Caki2 (cell line): ENCODE results near the gene ERBB4. TPM values are rescaled to one million over a fixed set of nuclear protein-coding genes. Genes with fewer than 3 reads are reported as not detected.
"Not testable (repeated sequence)": the region's sequence is repeated elsewhere in the genome, so short reads cannot be mapped to it uniquely, and the experiment has no call there.

ENCODE experiments used
- DNase-seq: peaks from one replicate; pipeline ENCODE4 v3.0.0-alpha.2; 2015; ENCODE audit warnings: low read depth
- in situ Hi-C: cut with HindIII; loops from 2 replicates; pipeline ENCODE4 v1.10.0; 2016; ENCODE audit warnings: low sequenced_read_pairs, low pct_unique_long_range_greater_than_20kb, mixed read lengths
- total RNA-seq: library from RNA; depleted of rRNA; stranded (reverse); fragments of >200 nt; shearing (Covaris generic); gene quantifications from 2 replicates; pipeline ENCODE4 v1.2.3, GENCODE V29; 2014; ENCODE audit warnings: low replicate concordance

The ERBB4 gene
- total RNA-seq, 1 experiment from 2014 or later: 0.10 TPM

DNA sequence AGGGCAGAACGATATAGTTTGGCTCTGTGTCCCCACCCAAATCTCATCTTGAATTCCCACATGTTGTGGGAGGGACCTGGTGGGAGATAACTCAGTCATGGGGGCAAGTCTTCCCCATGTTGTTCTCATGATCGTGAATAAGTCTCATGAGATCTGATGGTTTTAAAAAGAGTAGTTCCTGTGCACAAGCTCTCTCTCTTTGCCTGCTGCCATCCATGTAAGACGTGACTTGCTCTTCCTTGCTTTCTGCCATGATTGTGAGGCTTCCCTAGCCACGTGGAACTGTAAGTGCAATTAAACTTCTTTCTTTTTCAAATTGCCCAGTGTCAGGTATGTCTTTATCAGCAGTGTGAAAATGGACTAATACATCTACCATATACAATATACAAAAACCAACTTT is 76.9 kb downstream of the ERBB4 start:
- in situ Hi-C loops, DNase-seq: not testable (repeated sequence)

DNA sequence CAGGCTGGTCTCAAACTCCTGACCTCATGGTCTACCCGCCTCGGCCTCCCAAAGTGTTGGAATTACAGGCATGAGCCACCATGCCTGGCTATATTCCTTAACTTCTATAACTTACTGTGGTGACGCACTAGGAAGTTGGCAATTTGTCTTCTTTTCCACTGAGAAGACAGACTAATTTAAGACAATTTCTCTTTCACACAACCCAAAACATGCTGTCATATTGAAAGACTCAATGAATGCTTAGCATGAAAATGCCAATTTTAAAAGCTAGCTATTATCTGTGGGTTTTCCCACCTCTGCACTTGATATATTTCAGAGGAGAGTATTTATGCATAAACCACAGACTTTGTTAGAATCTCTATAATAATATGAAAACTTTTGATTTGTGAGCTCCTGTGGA is 84.5 kb downstream of the ERBB4 start:
- in situ Hi-C loops: no loop called here
- DNase-seq: no peak

- DNase-seq: peak; percentile 86
- in situ Hi-C loops: no loop called here
Measured at GRCh38 chr2:212451786-212452231, 86.8 kb downstream of the ERBB4 start.

GRCh38 chr2:212448698-212449097 is 89.9 kb downstream of the ERBB4 start:
- no peak for DNase-seq

GRCh38 chr2:212441821-212442220 is 96.8 kb downstream of the ERBB4 start:
- DNase-seq: no peak
- in situ Hi-C loops: no loop called here

More at GRCh38 chr2:212448698-212449097, 89.9 kb downstream of the ERBB4 start:
- in situ Hi-C loops: no loop called here

- in situ Hi-C loops: no loop called here
Measured at GRCh38 chr2:212441141-212441540, 97.5 kb downstream of the ERBB4 start.

DNA sequence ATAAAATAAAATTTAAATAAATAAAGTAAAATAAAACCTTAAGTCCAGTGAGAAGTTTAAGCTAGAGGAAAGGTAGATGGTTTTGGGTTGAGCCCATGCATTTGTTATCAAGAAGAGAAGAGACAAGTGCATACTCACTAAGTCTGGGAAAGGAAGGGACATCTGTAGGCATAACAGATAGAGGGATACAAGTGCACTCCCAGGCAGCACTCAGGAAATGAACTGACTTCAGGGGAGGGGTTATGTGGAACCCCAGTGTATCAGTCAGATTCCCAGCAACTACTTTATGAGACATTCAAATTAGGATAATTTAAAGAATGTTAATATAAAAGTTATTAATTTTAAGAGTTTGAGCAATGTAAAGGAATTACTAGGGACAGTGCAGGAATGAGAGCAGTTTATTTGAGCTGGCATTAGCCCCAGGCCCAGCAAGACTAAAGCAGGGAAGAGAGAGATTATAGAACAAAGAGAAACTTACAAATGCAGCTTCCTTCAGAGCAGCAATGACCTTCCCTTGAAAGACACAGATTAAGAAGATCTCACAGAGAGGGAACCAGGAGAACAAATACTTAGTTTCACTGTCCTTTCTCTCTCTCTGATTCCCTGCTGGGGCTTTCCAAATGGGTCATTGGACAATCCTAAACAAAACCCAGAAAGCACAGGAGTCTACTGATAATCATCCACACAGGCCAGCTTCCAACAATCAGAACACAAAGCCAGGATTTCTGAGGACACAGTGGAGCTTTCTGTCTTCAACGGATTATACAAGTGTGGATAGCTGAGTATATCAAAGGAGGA is 109.7 kb downstream of the ERBB4 start:
- in situ Hi-C loops: no loop called here
- no peak for DNase-seq

More at GRCh38 chr2:212441141-212441540, 97.5 kb downstream of the ERBB4 start:
- DNase-seq: no peak

- no peak for DNase-seq
- in situ Hi-C loops: no loop called here
Measured at GRCh38 chr2:212427638-212428037, 111.0 kb downstream of the ERBB4 start.

- DNase-seq: no peak
- in situ Hi-C loops: no loop called here
Measured at GRCh38 chr2:212426637-212427412, 111.8 kb downstream of the ERBB4 start.

DNA sequence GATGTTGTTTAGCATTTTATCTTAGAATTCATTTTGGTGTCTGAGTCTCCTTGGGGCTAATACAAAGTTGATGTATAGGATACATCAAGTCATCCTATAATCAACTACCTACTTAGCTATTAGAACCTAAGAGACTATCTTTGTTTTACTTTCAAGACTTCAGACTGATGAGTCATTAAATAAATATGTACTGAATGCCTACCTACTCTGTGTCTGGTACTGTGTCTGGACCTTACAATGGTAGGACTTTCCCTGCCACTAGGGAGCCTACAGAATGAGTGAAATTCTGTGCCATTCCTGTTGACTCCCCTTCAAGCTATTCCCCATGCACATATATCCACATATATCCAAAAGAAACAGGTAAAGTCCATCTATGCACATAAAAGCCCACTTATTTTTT is 114.5 kb downstream of the ERBB4 start:
- in situ Hi-C loops: no loop called here
- peak; percentile 5 for DNase-seq

GRCh38 chr2:212423089-212423488 is 115.5 kb downstream of the ERBB4 start:
- in situ Hi-C loops: no loop called here
- DNase-seq: no peak

DNA sequence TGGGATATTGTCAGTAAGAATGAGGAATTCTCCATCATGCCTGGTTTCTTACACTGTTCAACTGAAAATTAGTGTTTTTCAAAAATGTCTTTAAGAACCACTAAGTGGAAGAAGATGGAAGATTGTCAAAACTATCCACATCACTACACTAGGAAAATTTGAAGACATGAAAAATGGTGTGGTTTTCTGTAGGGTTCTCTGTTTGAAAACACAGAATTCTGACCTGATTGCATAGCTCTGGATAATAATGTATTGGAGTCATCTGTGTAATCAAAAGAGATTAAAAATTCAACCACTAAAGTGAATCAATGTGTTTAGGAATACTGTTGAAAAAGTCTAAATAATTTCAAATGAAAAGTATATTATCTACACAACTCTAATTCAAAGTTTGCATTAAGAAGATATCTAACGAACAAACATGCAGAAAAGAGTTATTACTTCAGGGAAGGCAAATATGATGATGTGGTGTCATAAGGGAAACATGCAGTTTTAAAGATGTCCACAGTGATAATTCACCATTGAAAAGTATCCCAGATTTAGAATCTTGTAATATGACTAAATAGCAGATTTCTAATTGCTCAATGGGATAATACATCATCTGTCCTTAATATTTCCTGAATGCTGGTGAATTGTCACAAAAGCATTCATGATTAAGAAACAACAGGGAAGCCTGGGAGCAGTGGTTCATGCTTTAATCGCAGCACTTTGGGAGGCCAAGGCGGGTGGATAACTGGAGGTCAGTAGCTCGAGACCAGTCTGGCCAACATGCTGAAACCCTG is 116.9 kb downstream of the ERBB4 start:
- in situ Hi-C loops: no loop called here
- DNase-seq: no peak

DNA sequence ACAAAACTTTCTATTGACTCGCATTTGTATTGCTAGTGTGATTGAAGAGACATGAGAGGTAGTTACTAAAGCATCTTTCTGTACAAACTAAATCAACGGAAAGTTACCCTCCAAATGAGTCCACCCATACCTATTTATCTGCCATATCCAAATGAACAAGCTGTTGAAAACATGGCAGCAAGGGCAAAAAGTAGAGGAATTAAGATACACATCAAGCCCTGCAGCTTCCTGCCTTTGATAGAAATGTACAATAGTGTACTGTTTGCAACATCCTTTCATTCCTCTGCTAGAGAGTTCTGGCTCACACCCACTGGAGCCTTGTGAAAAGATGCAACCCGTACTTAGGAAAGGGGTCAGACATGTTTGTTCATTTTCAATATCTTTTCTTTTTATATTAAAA is 122.5 kb downstream of the ERBB4 start:
- in situ Hi-C loops: no loop called here

DNA sequence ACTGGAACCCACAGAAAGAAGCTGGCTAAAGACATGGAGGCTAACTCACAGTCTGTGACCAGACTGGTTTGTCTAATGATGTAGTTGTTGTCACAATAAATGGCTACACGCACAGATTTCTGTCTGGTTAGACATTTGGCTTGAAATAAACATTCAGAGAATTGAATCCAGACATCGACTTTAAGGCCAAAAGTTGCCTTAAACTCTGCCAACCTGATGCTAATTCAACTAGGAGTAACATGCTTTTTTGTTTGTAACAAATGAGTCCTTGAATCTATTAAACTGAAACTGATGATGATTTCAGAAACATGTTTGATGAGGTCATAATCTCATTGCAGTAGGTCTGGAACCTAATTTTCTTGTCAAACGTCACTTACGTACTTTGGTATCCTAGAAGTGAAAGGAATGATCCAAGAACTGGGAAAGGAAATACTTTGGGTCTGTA is 123.8 kb downstream of the ERBB4 start:
- in situ Hi-C loops: no loop called here
- DNase-seq: no peak

More for the DNA sequence above, 122.5 kb downstream of the ERBB4 start:
- DNase-seq: no peak

- in situ Hi-C loops: no loop called here
- DNase-seq: no peak
Measured at GRCh38 chr2:212409560-212409959, 129.0 kb downstream of the ERBB4 start.

GRCh38 chr2:212408524-212408923 is 130.1 kb downstream of the ERBB4 start:
- in situ Hi-C loops: no loop called here
- DNase-seq: no peak

DNA sequence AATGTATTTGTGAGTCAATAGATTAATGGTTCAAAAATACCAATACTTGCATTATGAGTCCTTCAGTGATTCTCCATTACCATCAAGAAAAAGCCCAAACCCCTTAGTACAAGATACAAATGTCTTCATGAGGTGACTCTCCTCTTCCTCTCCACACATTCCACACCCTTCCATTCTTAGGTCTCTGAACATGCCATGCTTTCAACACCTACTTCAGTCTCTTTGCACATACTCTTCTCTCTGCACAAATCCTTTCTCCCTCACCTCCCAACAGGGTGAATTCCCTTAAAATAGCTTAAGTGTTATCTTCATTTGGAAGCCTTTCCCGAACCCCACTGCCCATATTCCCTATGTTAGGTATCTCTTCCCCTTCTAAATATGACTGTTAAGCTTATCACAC is 131.9 kb downstream of the ERBB4 start:
- DNase-seq: no peak
- in situ Hi-C loops: no loop called here

DNA sequence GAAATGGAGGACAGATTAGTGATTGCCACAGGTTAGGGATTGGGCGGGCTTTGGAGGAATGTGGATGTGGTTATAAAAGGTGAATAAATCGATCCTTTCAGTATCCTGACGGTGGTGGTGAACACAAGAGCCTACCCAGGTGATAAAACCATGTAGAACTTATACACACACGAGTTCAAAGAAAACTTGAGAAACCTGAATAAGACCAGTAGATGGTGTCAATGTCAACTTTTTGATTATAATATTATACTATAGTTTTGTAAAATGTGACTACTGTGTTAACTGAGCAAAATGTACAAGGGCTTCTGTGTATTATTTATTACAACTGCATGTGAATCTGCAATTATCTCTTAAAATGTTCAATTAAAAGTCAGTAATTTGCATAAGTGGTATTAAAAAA is 136.3 kb downstream of the ERBB4 start:
- in situ Hi-C loops: no loop called here
- DNase-seq: no peak

- no peak for DNase-seq
- in situ Hi-C loops: no loop called here
Measured at GRCh38 chr2:212398316-212398715, 140.3 kb downstream of the ERBB4 start.
